ENCODE results near the gene NMNAT3.

NMNAT3 gene

DNA sequence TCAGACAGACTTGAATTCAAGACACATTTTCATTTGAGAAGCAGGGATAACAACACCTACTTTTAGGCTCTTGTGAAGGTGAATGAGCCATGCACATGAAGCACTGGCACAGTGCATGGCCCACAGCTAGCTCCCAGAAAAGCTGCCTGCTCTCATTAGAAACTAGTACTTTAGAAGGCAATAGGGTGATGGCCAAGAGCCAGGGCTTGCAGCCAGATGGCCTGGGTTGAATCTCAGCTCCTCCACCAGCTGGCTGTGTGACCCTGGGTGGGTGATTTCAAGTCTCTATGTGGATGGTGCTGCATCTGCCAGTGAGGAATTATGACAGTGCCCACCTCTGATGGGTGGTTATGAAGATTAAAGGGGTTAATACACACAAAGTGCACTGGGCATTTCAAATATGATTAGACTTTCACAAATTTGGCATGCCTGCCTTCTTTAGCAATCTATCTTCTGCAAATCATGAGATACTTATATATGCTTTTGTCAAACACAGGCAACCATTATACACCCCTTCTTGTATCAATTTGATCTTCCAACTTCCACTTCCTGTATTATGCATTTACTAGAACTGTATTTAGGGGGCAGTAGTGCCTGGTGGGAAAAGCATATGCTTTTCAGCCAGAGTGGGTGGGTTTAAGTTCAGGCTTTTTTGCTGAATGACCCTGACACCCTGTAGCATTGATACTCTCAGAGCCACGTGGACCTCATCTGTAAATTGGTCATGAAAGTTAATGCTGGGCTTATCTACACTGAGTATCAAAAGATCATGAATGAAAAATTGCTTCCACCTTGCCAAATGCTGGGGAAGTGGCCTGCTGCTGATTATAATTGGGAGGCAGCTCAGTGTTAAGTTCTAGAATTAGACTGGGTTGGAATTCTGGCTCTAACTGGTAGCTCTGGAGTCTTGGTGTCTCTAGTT lies 103.5 kb downstream of the NMNAT3 start:
- no peak for DNase-seq

GRCh38 chr3:139572847-139573672 lies 104.7 kb downstream of the NMNAT3 start:
- no peak for DNase-seq

DNA sequence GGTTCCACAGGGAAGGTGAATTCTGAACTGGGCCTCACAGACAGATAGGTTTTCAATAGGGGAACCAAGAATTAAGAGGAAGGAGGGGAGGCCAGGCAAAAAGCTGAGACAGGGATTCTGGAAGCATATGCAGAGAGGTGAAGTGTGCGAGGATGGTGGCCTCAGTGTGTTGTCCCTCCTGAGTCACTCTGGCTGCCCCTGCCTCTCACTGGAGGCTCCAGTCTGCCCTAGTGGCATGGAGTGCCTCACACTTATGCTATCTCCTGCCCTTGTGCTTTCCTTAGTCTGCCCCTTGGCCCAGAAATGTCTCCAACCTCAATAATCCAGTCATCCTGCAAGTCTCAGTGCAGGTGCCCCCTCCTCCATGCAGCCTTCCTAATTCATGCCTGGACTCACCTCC lies 106.1 kb downstream of the NMNAT3 start:
- DNase-seq, result no peak

- DNase-seq, result no peak
Observed at GRCh38 chr3:139564294-139564861, 113.4 kb downstream of the NMNAT3 start.

DNA sequence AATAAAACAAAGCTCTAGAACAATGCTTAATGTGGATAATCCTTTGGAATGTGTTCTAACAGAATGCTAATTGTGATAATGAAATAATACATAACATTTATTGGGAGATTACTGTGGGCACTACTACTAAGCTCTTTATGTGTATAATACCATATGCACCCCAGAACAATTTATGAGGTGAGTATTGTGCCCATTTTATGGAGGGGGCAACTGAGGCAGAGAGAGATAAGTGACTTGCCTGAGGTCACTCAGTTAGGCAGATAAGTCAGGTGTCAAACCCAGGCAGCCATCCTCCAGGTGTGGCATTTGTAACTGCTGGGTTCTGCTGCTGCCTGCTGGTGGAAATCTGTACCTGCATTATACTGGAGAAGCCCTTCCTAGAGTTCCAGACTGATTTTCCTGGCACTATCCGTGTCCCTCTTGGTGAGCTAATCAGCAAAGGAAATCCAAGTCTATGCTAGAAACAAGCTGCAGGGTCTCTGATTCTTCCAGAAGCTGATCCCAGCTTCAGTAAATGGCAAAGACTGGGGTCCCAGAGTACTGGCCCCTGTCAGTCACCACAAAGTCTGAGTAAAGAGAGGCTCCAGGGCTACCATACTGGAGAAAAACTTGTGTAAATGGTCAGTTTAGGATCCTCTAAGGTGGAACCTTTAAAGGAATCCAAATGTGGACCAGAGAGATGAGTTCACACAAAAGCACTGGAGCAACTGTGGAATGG lies 115.7 kb downstream of the NMNAT3 start:
- DNase-seq, result no peak

DNA sequence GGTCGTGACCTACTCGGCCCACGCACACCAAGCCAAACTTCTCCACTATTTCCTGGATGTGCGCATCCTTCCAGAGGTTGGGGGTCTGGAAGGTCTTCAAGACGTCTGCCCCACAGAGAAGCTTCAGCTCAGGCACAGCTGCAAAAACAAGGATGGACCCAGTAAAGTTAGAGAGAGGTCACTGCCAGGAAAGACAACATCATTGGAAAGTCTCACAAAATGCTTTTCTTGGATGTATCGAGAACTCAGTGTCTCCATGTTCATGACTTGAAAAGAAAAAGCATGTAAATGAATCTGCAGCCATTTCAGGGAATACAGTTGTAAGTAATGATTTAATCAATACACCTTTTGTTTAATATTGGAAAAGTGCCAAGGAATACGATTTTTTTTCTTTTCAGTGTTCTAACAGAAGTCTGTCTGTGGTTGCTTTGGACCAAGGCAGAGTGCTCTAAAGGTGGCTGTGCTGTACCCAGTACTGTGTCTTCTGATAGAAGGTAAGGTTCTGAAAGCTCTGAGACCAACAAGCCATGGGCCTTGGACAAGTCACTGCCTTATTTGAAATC lies 116.4 kb downstream of the NMNAT3 start:
- DNase-seq, result no peak

DNA sequence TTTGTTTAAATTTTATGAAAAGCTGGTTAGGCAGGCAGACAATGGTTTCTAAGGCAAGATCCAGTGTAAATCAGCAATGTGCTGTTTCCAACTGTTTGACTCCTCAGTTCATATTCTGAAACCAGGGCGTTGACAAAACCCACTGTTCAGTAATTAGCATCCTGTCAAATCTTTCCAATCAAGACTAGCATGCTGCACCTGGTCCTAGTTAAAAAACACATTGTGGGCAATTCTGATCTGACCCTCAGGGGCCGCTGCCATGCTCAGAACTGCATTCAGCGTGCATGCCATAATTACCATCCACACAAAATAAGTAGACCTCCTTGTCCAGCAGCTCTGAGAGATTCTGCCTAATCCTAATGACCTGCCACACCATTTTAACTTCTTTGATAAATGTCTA lies 117.4 kb downstream of the NMNAT3 start:
- DNase-seq, result no peak

DNA sequence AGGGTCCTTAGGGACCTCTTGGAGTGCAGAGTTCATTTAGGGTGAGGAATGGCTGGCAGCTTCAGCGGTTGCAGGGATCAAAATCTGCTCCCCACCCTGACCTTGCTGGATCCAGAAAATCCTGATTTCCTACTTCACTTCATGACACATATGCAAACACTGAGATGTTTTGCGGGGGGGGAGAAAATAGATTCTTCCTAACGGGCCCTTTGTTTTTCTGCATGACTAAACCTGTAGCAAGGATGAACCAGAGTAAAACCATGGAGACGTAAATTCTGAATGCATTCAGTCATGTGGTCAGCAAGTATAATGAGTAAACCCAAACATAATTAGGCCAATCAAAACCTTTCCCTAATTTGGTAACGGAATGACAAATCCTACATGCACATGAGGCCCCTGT lies 118.2 kb downstream of the NMNAT3 start:
- no peak for DNase-seq

DNA sequence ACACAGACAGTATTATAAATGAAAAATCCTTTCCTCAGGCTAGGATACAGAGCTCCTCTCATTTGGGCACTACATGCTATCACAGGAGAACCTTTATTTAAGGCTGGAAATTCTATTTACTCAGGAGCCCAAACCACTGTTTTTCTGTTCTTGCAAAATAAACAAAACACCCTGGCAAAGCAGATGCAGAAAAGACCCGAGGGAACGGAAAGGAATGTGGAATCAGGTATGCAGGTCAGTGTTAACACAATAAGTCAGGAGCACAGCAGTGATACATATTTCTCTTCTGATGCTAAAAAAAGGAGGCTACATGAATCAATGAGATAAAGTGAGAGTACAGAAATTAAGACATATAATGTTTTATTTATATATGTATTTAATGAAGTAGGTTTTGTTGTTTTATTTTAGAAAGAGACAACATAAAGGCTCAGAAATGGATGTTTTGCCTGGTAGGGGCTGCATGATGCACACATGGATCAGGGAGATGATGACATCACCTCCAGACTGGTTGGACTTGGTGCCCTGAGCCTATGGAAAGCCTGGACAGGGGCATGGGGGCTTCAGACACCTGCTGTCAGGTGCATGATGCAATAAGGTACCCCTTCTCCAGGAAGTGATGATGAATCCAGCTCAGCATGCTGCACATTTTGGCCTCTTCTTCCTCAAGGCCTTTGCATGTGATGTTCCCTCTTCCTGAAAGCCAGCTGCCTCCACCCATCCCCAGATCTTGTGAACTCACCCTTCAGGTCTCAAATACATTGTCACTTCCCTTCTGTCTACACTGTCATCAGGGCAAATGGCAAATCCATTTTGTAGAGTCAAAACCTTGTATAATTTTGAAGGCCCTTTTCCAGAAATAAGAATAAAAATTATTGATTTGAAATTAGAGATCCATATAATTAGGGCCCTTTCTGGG lies 119.2 kb downstream of the NMNAT3 start:
- no peak for DNase-seq

GRCh38 chr3:139557041-139557440 lies 120.7 kb downstream of the NMNAT3 start:
- DNase-seq, result no peak

- no peak for DNase-seq
Observed at GRCh38 chr3:139555249-139555648, 122.5 kb downstream of the NMNAT3 start.

- no peak for DNase-seq
Observed at GRCh38 chr3:139554628-139555027, 123.1 kb downstream of the NMNAT3 start.

GRCh38 chr3:139552632-139553365 lies 125.0 kb downstream of the NMNAT3 start:
- no peak for DNase-seq

GRCh38 chr3:139548801-139549200 lies 129.0 kb downstream of the NMNAT3 start:
- DNase-seq, result no peak

DNA sequence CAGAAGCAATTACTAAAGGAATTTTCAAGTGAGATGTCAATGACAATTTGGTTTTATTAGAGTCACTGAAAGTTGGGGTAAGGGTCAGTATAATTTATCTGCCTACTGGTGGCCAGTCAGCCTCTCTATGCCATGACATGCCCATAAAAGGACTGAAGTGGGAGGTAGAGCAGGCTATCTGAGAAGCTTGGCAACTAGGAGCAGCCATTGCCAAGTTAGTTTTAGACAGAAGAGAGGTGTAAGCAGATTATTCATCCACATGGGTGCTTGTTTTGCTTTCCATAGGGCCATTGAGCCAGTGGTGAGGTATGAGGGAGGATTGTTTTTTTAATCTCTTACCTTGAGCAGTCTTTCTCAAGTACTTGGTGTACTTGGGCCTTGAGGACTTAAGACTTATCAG lies 130.1 kb downstream of the NMNAT3 start:
- DNase-seq, result no peak

- no peak for DNase-seq
Observed at GRCh38 chr3:139546772-139547171, 131.0 kb downstream of the NMNAT3 start.

DNA sequence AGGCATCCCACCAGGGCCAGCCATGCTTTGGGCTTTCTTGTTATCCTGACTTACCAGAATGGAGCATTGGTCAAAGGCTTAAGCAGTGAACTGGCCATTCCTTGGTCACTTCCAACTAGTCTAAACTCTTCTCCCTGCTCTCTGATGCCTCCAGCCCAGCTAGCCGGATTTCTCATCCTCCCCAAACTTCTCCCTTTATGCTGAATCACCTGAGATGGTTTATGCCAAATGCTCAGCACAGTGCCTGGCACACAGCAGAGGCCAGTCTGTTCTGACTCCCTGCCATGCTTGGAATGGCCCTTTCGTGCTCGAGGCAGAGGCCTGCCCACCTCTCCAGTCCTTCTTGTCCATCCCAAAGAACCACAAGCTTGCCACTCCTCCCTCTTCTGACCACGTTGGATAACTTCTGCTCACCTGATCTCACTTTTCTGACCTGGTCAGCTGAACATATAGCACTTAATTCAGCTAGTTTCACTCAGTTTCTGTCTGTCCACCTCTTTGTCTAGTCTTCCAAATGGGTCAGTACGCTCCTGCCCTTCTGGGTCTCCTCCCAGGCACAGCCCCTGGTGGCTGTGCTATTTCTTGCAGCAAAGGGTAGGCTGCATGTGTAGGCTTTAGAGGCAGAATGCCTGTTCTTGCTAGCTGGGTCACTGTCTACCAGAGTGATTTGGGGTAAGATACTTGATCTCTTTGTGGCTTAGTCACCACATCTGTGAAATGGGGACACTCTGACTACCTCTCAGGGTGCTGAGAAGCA lies 136.1 kb downstream of the NMNAT3 start:
- no peak for DNase-seq

DNA sequence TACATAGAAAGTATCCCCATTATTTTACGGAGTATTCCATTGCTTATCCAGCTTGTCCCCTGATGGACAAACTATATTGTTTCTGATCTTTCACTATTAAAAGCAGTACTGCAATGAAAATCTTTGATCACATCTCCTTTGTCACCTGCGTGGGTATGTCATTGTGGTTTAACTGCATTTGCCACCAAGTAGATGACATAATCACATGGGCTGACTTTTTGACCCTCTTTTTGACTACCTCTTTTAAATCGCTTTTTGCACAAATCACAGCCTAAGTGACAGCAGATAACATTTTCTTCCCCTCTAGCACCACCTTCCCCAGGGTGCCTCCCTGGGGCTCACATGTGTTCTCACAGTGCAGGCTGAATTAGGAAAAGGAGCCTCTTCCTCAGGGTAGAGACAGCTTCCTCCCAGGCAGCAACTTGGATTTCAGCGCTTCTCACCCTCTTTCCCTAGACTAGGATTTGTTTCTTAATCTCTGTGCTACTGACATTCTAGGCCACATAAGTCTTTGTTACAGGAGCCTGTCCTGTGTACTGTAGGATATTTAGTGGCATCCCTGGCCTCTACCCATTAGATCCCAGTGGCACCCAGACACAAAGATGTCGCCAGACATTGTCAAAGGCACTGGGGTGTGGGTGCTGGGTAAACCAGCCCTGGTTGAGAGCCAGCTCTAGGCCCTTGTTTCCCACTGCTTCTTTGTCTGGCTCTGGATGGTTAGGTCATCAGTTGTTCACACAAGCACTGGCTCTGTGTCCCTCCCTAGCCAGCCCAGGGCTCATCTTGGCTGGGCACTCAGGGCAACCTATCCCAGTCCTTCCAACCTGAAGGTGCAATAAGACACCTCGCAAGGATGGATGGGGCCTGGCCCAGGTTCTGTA lies 136.9 kb downstream of the NMNAT3 start:
- no peak for DNase-seq

DNA sequence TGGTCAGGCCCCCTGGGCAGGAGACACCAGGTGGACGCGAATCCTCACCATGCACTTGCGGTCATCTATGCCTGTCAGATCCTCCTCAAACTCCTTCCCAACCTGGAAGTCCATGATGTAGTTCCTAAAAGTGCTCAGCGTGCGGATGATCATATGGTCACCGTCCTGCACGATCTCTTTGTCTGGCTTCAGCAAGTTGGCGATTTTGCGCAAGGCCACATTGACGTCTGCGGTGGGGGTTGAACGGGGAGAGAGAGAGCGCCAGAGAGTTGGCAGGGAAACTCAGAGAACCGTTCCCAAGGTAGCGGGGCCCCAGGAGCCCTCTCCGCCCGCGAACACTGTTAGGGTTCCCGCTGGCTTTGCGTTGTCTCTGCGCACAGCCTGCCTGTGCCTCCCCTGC lies 139.0 kb downstream of the NMNAT3 start:
- no peak for DNase-seq
